ENCODE measurements around the gene OTUD7B. TPM values are rescaled to one million over a fixed set of nuclear protein-coding genes. Genes with fewer than 3 reads are reported as not detected.

The OTUD7B gene
- total and polyA plus RNA-seq, 9 of the 15 experiments (the other 6 are each of a cell fraction or from before 2014, with no cell fraction given), result 0.96 to 18.8 (median 7.4) TPM

DNA sequence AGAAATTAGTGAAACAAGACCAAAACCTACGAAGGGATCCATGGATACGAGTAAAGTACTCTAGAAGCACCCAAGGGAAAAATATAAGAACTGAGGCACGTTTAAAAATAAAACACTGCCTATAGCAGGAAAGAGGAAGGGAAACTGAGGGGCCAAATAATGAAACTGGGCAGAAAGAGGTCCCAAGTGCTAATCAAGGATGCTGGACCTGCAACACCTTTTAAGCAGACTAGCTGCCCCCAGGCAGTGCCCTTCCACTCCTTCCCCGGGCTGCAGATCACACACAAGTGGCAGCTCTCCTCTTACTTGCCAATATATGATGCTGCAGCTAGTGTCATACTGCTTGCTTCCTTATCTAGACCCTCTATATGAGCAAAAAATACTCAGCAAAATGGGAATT is 7.6 kb upstream of the OTUD7B start:
- no peak for ATAC-seq
- DNase-seq (ENCODE audit: extremely low read depth in 1 of 4, low spot score in 3 of 4), result no peak
- no peak overlapping the region for H3K4me3 ChIP-seq
- no peaks in the 10 kb centered on the region for H3K27me3 ChIP-seq (ENCODE audit: control insufficient read depth in 2 of 2, insufficient read depth in 2 of 2, low read length in 2 of 2)
- no peak overlapping the region for H3K27ac ChIP-seq (ENCODE audit: extremely low read depth, low read depth, low read length)
- no peaks in the 10 kb centered on the region for H3K36me3 ChIP-seq (ENCODE audit: control insufficient read depth, insufficient read depth, low read length)
- TF ChIP-seq ZNF232 (CRISPR knock-in tag; IDR thresholded peaks at IDR 0.05) (no peak), EHMT2 (IDR thresholded peaks at IDR 0.05) (no peak), CBX5 (IDR thresholded peaks at IDR 0.05; ENCODE audit: borderline replicate concordance, low read depth) (no peak), SMARCB1 (IDR thresholded peaks at IDR 0.05; ENCODE audit: insufficient read length, low read depth) (no peak)
- CTCF ChIA-PET (ENCODE audit: low intra/inter-chr PET ratio), result interaction anchor here (0.6 kb wide), 1 partner anchor 70 kb away, joined by 5 read pairs; no protein-coding TSS in a partner anchor
- H4K20me1 ChIP-seq (replicated peaks; ENCODE audit: control insufficient read depth, insufficient read depth, low read length), result no peaks in the 10 kb centered on the region
- H3K9ac ChIP-seq (ENCODE audit: insufficient read depth in 1 of 2, low read depth in 2 of 2, low read length in 2 of 2), result no peak overlapping the region
- H3K4me1 ChIP-seq (replicated peaks in 1 of 2; ENCODE audit: control insufficient read depth in 2 of 2, insufficient read depth in 2 of 2, low read length in 2 of 2), result peaks cover 0 to 13% of the 10 kb centered on the region in 2 experiments; a peak in 3 of 5 replicates
- H2AFZ ChIP-seq (ENCODE audit: low read depth, low read length), result no peak overlapping the region
- in situ Hi-C loops (cut with MboI) (no loop called here), intact Hi-C loops (cut with micrococcal nuclease) (no loop called here)
- no peaks in the 10 kb centered on the region for H3K9me3 ChIP-seq (replicated peaks; ENCODE audit: control insufficient read depth, insufficient read depth, low read depth, low read length)
- FAIRE-seq, result no peak
- POLR2A ChIA-PET, result interaction anchor here (1.3 to 2.1 kb wide), 4 partner anchors 9 to 132 kb away, joined by 4 to 7 read pairs (median 6); a partner anchor contains a TSS
- 58% methylated on average over 4 of the region's 4 CpGs for WGBS (ENCODE audit: insufficient coverage, low coverage, missing lambda C conversion rate)
- BruUV-seq (replicated peaks), result no TSS peak
- no peaks in the 10 kb centered on the region for H3K79me2 ChIP-seq (ENCODE audit: control insufficient read depth, insufficient read depth, low read length)
- no peaks in the 10 kb centered on the region for H3K9me1 ChIP-seq (ENCODE audit: control insufficient read depth, insufficient read depth, low read length)
- H3K4me2 ChIP-seq (ENCODE audit: insufficient read depth, low read length), result no peak overlapping the region

DNA sequence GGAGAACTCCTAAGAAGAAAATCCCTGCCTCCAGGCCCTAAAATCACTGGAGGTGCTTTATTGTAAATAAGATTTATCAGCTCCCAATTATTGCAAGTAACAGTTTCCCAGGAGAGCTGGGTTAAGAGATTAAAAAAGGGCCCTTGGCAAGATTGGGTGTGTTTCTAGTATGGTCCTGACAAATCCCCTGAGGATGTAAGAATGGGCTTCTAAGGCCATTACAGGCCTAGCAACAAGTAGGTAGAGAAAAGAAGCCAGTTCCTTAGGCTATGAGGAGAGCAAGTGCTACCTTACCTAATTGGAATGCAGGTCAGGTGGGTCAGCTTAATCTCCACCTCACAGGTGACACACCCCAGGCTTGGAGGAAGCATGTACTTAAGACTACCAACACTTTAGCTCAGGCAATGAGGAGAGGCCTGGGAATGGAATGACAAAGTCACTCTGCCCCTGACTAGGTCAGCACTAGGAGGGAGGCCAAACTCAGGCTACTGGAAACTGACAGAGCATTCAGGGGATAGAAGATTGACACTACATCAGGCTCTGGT is 6.8 kb upstream of the OTUD7B start:
- Histone ChIP-seq H3K9me3 (replicated peaks; ENCODE audit: control insufficient read depth, insufficient read depth, low read depth, low read length) (no peaks in the 10 kb centered on the region), H2AFZ (ENCODE audit: low read depth, low read length) (no peak overlapping the region), H4K20me1 (replicated peaks; ENCODE audit: control insufficient read depth, insufficient read depth, low read length) (no peaks in the 10 kb centered on the region), H3K9ac (ENCODE audit: insufficient read depth in 1 of 2, low read depth in 2 of 2, low read length in 2 of 2) (no peak overlapping the region), H3K27ac (ENCODE audit: extremely low read depth, low read depth, low read length) (no peak overlapping the region), H3K4me2 (ENCODE audit: insufficient read depth, low read length) (no peak overlapping the region), H3K36me3 (ENCODE audit: control insufficient read depth, insufficient read depth, low read length) (no peaks in the 10 kb centered on the region), H3K4me3 (no peak overlapping the region), H3K79me2 (ENCODE audit: control insufficient read depth, insufficient read depth, low read length) (no peaks in the 10 kb centered on the region), H3K9me1 (ENCODE audit: control insufficient read depth, insufficient read depth, low read length) (no peaks in the 10 kb centered on the region), H3K4me1 (replicated peaks in 1 of 2; ENCODE audit: control insufficient read depth in 2 of 2, insufficient read depth in 2 of 2, low read length in 2 of 2) (peaks cover 0 to 13% of the 10 kb centered on the region in 2 experiments; a peak in 3 of 5 replicates), H3K27me3 (ENCODE audit: control insufficient read depth in 2 of 2, insufficient read depth in 2 of 2, low read length in 2 of 2) (no peaks in the 10 kb centered on the region)
- intact Hi-C loops (cut with micrococcal nuclease) (no loop called here), in situ Hi-C loops (cut with MboI) (no loop called here)
- FAIRE-seq (peak; percentile 35), ATAC-seq (peak; percentile 60), DNase-seq (ENCODE audit: extremely low read depth in 1 of 4, low spot score in 3 of 4) (peak in 1 of 4 experiments; percentile 29)
- CTCF ChIA-PET (ENCODE audit: low intra/inter-chr PET ratio), result no interaction called here
- no TSS peak for BruUV-seq (replicated peaks)
- POLR2A ChIA-PET, result interaction anchor here (0.6 to 0.9 kb wide), 2 partner anchors 53 to 78 kb away, joined by 3 read pairs; no protein-coding TSS in a partner anchor
- TF ChIP-seq, protein P1, sequence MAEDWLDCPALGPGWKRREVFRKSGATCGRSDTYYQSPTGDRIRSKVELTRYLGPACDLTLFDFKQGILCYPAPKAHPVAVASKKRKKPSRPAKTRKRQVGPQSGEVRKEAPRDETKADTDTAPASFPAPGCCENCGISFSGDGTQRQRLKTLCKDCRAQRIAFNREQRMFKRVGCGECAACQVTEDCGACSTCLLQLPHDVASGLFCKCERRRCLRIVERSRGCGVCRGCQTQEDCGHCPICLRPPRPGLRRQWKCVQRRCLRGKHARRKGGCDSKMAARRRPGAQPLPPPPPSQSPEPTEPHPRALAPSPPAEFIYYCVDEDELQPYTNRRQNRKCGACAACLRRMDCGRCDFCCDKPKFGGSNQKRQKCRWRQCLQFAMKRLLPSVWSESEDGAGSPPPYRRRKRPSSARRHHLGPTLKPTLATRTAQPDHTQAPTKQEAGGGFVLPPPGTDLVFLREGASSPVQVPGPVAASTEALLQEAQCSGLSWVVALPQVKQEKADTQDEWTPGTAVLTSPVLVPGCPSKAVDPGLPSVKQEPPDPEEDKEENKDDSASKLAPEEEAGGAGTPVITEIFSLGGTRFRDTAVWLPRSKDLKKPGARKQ (CRISPR knock-in tag; IDR thresholded peaks at IDR 0.05), result no peak

All from K562 (cell line).